HG02885 (cell line): ENCODE results near the gene SESN2.

Experiments used
- ATAC-seq: cut with Tn5 transposase; IDR thresholded peaks from one replicate; pipeline ENCODE4 v1.9.1; 2021; ENCODE audit warnings: mild to moderate bottlenecking; ENCODE audit not compliant: unreplicated experiment, poor library complexity

The SESN2 gene

GRCh38 chr1:28282426-28283407 is 23.4 kb downstream of the SESN2 start:
- no peak for ATAC-seq

DNA sequence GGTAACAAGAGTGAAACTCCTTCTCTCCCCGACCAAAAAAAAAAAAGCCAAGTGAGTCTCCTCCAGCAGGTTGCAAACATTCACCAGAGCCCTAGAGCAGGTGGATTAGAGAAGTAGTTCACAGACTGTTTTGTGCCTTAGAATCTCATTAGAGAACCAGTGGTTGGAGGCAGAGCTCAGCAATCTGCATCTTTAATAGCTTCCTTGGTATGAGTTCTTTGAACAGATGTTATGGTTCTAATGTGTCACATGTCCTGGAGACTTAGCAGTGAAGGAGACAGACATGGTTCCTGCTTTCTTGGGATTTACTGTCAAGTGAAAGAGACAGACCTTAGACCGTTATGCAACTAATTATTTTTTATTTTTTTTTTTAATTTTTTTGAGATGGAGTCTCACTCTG is 26.8 kb downstream of the SESN2 start:
- no peak for ATAC-seq

- ATAC-seq = no peak
These were observed 29.2 kb downstream of the SESN2 start for GRCh38 chr1:28288487-28288886.

GRCh38 chr1:28290851-28291250 is 31.5 kb downstream of the SESN2 start:
- ATAC-seq = no peak

DNA sequence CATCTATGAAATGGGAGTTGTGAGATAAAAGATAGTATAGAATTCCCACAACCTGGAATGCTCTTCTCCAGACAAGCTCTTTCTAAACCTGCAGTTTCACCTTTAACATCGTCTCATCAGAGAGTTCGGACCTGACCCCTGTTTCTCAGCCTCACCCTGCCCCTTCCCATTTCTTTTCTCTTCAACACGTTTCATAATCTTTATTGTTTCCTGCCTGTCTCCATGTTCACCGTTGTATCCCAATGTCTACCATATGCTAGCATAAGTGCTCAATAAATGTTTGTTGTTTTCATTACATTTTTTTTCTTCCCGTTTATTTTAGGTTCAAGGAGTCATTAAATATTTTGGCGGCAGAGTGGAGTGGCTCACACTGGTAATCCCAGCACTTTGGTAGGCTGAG is 32.4 kb downstream of the SESN2 start:
- ATAC-seq = no peak

DNA sequence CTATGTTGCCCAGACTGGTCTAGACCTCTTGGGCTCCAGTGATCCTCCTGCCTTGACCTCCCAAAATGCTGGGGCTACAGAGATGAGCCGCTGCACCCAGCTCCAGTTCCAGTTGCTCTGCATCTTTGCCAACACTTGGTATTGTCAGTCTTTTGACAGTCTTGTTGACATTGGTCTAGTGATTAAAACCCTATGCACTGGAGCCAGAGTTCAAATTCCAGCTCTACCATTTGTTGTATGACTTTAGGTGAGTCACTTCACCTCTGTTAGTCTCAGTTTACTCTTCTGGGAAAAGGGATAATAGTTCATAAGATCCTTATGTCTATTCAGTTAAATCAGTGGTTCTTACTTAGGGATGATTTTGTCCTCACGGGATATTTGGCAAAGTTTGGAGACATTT is 36.6 kb downstream of the SESN2 start:
- ATAC-seq = no peak

DNA sequence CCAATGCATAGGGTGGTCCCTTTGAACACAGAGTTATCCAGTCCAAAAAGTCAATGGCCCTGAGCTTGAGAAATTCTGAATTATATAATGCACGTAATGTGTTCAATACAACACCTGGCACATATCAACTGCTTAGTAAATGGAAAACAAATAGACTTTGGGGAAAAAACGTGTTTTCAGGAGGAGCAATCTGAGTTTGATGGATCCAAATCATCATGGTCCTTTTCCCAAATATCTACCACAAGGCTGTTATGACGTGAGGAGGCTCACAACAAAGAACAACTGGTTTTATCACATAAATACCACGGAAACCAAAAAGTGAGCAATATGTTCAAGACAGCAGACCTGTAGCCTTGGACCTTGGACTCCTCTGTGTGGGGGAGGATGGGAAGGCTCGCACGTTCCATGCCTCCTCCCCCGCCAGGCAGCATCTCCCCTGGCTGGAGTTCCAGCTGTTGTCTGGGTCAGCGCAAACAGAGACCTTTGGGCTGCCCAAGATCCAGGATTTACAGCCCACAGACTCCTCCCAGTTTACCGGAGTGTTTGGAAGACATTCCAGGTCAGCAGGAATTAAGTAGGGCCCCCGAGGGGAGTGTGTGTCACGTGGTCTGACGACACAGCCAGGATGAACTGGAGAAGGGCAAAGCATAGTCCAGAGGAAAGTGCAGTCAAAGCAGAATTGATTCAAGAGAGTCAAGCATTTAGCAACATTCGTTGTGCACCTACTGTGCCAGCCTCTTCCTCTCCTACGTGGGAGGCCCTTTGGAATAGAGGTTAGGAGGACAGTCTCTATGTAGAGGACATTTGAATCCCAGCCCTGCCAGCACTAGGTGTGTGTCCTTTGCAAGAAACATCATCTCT is 37.3 kb downstream of the SESN2 start:
- ATAC-seq = no peak

DNA sequence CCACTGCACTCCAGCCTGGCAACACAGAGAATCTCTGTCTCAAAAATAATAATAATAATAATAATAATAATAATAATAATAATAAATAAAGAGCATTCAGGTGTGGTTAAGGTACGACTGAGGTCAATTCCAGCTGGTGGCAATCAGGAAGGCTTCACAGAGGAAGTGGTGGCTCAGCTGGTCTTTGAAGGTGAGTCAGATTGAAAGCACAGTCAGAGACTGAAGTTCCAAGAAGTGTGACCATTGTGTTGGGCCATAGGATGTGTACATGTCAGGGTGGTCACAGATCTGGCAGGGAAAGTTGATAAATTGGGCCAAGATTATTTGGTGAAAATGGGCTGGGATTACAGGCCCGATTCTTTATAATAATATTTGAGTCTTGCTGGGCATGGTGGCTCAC is 38.5 kb downstream of the SESN2 start:
- no peak for ATAC-seq

- no peak for ATAC-seq
These were observed 39.1 kb downstream of the SESN2 start for GRCh38 chr1:28298438-28298837.

GRCh38 chr1:28301368-28302174 is 42.3 kb downstream of the SESN2 start:
- ATAC-seq = no peak

GRCh38 chr1:28302247-28302646 is 42.9 kb downstream of the SESN2 start:
- no peak for ATAC-seq

- ATAC-seq = no peak
These were observed 47.1 kb downstream of the SESN2 start for GRCh38 chr1:28306301-28306949.

GRCh38 chr1:28308750-28309149 is 49.4 kb downstream of the SESN2 start:
- ATAC-seq = no peak

DNA sequence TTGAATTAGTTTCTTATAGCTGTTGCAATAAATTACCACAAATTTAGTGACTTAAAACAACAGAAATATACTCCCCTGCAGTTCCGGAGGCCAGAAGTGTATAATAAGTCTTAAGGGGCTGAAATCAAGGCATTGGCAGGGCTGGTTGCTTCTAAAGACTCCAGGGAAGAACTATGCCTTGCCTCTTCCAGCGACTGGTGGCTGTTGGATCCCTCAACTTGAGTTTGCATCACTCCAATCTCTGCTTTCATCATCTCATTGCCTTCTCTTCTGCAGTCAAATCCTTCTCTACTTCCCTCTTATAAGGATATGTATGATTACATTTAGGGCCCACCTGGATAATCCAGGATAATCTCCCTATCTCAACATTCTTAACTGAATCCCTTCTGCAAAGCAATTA is 50.4 kb downstream of the SESN2 start:
- ATAC-seq = no peak

- no peak for ATAC-seq
These were observed 54.6 kb downstream of the SESN2 start for GRCh38 chr1:28313702-28314546.

DNA sequence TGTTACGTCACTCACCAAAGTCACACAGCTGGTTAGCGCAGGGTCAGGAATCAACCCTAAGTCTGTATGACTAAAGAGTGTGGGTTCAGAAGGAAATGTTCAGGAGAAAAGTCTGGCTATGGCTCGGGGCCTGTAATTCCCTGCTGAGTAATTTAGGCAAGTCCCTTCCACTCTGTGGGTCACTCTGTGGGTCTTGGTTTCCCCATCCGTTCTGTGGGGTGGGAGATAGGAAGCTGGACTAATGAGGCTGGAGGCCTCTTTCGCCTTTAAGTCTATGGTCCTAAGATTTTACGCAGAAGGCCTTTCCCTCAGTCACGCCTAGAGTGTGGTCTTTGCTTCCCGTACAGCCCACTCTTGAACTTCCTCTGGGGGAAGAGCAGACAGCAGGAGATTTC is 55.2 kb downstream of the SESN2 start:
- ATAC-seq = no peak

GRCh38 chr1:28317014-28317413 is 57.7 kb downstream of the SESN2 start:
- ATAC-seq = no peak

GRCh38 chr1:28322194-28322593 is 62.9 kb downstream of the SESN2 start:
- ATAC-seq = no peak

DNA sequence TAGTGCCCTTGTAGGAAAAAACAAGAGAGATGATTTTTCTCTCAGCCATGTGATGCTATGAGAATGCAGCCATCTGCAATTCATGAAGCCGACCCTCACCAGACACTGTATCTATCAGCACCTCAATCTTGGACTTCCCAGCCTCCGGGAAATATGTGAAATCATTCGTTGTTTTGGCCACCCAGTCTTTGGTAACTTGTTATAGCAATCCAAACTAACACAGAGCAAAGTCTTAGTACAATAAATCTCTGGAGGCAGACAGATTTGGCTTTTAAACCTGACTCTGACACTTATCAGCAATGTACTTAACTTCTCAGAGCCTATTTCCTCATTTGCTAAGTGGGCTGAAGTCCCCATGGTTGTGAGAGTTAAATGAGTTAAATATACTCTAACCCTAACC is 64.4 kb downstream of the SESN2 start:
- no peak for ATAC-seq
